HUES48 (cell line): ENCODE results near the gene IGFBP6.
A peak's percentile ranks its signal among the peaks of the same experiment; 100 is the strongest.

Experiments
- H3K27ac ChIP-seq: one replicate; pipeline ENCODE4 v1.7.0; 2013; ENCODE audit warnings: low read depth, low read length, inconsistent platforms
- H3K27me3 ChIP-seq: 2 replicates; pipeline ENCODE4 v1.6.1; 2013; ENCODE audit warnings: mild to moderate bottlenecking, low read length; ENCODE audit not compliant: control insufficient read depth, insufficient read depth
- H3K36me3 ChIP-seq: 2 replicates; pipeline ENCODE4 v1.6.1; 2013; ENCODE audit warnings: low read length; ENCODE audit not compliant: control insufficient read depth, insufficient read depth
- H3K4me1 ChIP-seq: 2 replicates; pipeline ENCODE4 v1.6.1; 2013; ENCODE audit warnings: mild to moderate bottlenecking, low read length; ENCODE audit not compliant: control insufficient read depth, insufficient read depth
- H3K4me3 ChIP-seq: 2 replicates; pipeline ENCODE4 v1.5.1; 2013; ENCODE audit warnings: mild to moderate bottlenecking, low read depth, low read length
- H3K9ac ChIP-seq: 2 replicates; pipeline ENCODE4 v1.6.1; 2013; ENCODE audit warnings: mild to moderate bottlenecking, low read depth, low read length, moderate library complexity
- H3K9me3 ChIP-seq: 2 replicates; pipeline ENCODE4 v1.6.1; 2013; ENCODE audit warnings: low read length; ENCODE audit not compliant: control insufficient read depth, insufficient read depth

Gene IGFBP6

GRCh38 chr12:53067074-53067992 lies 30.1 kb upstream of the IGFBP6 start:
- no peaks in the 10 kb centered on the region for H3K9me3 ChIP-seq
- peaks cover 25% of the 10 kb centered on the region for H3K4me1 ChIP-seq
- no peaks in the 10 kb centered on the region; the same call in 1 of the 2 replicates for H3K36me3 ChIP-seq
- no peak overlapping the region for H3K27ac ChIP-seq
- no peak overlapping the region for H3K9ac ChIP-seq
- H3K4me3 ChIP-seq: no peak overlapping the region
- H3K27me3 ChIP-seq: no peaks in the 10 kb centered on the region

DNA sequence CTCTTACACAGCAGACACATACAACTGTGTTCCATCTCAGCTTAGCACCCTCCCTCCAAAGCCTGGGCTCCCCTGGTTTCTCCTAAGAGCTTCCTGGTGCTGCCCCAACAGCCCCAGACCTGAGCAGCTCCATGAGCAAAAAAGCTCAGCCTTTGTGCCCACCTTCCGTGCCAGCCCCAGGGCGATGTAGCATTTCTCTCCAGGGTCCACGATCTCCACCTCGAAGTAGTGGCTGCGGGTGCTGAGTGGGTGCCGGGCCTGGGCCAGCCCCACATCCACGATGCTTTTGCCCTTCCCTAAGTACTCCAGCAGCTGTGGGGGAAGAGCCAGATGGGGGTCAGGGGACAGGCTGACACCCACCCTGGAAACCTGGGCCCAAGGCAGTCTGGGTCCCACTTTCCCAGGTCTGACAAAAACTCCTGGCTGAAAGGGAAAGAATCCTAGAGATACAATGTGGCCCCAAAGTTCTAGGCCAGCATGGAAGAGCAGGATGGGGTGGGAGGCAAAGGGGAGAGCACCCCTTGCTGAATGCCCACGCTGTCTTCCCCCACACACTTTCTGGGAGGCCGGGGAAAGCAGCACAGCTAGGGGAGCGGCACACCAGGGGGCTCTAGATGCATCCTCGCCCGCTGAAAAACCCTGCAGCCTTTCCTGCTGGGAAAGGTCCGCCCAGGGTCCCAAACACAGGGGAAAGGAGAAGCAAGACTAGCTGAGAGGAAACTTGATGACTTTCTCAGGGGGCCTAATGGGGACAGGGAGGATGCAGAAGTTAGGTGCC lies 29.3 kb upstream of the IGFBP6 start:
- H3K27me3 ChIP-seq: no peaks in the 10 kb centered on the region
- H3K36me3 ChIP-seq: peaks cover 4% of the 10 kb centered on the region
- no peak overlapping the region for H3K9ac ChIP-seq
- H3K4me1 ChIP-seq: peaks cover 31% of the 10 kb centered on the region
- no peak overlapping the region for H3K4me3 ChIP-seq
- H3K9me3 ChIP-seq: no peaks in the 10 kb centered on the region
- H3K27ac ChIP-seq: no peak overlapping the region

DNA sequence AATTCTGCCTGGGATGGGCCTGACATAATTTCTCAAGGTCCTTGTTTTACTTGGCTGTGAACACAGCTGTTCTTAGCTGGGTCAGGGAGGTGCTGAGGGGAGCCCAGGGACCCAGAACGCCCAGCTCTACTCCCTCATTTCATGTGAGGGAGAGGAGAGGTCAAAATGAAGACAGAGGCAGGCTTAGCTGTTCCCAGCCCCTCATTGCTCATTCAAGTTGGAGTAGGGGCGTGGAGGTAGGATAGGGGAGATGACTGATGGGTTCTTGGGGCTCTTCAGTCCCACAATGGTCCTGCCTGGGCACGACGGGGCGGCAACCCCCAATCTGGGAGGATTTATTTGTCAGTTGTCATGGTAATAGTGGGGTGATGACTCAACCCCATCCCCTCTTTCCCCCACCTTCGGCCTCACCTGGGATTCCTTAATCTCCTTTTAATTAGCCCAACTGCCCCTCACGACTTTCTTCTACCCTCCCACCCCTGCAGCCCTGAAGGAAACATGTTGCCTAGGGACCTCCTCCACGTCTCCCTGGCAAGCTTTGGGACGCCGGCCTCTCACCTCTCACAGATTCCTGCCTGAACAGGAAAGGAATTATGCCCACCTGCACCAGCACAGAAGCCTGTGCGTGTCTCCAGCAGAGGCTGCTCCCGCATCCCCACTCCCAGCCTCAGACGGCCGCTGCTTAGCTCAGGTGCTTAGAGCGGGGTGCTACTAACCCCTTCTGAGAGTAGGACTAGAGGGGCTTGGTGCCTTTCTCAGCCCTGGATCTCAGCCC lies 28.5 kb upstream of the IGFBP6 start:
- peaks cover 6% of the 10 kb centered on the region for H3K36me3 ChIP-seq

GRCh38 chr12:53069621-53070410 lies 27.7 kb upstream of the IGFBP6 start:
- Histone ChIP-seq H3K9ac (no peak overlapping the region), H3K4me1 (peaks cover 31% of the 10 kb centered on the region), H3K9me3 (no peaks in the 10 kb centered on the region), H3K27me3 (no peaks in the 10 kb centered on the region), H3K4me3 (no peak overlapping the region), H3K27ac (no peak overlapping the region), H3K36me3 (peaks cover 11% of the 10 kb centered on the region; the same call in 1 of the 2 replicates)

More for the DNA sequence above, 28.5 kb upstream of the IGFBP6 start:
- no peak overlapping the region for H3K4me3 ChIP-seq
- H3K4me1 ChIP-seq: peaks cover 31% of the 10 kb centered on the region
- no peaks in the 10 kb centered on the region for H3K9me3 ChIP-seq
- H3K27me3 ChIP-seq: no peaks in the 10 kb centered on the region
- H3K9ac ChIP-seq: no peak overlapping the region
- no peak overlapping the region for H3K27ac ChIP-seq

- no peaks in the 10 kb centered on the region for H3K9me3 ChIP-seq
- H3K27me3 ChIP-seq: no peaks in the 10 kb centered on the region
- H3K4me1 ChIP-seq: peaks cover 31% of the 10 kb centered on the region
- H3K36me3 ChIP-seq: peaks cover 11% of the 10 kb centered on the region; the same call in 1 of the 2 replicates
- no peak overlapping the region for H3K27ac ChIP-seq
- no peak overlapping the region for H3K9ac ChIP-seq
- no peak overlapping the region for H3K4me3 ChIP-seq
These were observed 26.5 kb upstream of the IGFBP6 start for GRCh38 chr12:53070877-53071492.

DNA sequence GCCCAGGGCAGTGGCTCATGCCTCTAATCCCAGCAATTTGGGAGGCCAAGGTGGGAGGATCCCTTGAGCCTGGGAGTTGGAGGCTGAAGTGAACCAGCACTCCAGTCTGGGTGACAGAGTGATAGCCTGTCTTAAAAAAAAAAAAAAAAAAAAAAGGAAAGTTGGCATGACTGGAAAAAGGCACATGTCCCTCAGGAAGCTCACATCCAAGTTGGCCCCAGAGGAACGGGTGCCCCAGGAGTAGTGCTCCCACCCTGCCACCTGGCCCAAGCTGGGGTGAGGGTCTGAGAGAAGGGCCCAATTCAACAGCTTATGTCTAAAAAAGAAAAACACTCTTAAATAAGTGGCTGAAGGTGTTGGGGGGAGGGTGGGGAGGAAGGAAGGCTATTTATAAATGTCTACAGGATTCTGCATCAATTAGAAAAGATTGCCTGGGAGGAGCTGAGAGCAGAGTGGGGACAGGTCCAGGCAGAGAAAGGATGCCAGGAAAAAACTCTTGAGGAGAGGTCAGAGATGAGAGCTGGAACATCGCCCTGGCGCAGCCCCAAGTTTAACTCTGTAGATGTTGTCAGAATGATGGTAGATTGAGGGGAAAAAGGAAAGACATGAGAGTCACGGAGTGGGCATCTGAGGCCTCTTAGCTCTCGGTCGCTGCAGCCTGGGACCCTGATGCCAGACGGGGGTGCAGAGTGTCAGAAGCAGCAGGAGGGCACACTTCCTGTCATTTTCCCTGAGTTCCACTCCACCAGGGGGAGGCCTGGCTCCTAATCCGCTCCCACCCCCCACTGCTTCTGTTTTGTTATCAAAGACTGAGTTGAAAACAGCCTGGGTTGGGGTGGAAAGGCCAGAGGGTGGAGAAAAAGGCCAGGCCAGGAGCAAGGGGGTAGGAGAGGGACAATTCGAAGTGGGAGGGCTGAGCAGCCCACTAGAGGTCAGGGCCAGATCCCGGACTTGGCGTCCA lies 25.6 kb upstream of the IGFBP6 start:
- peaks cover 11% of the 10 kb centered on the region; the same call in 1 of the 2 replicates for H3K36me3 ChIP-seq

GRCh38 chr12:53073881-53074280 lies 23.6 kb upstream of the IGFBP6 start:
- Histone ChIP-seq H3K9me3 (no peaks in the 10 kb centered on the region), H3K9ac (no peak overlapping the region), H3K27me3 (no peaks in the 10 kb centered on the region), H3K27ac (no peak overlapping the region), H3K4me3 (no peak overlapping the region), H3K4me1 (peaks cover 30% of the 10 kb centered on the region), H3K36me3 (peaks cover 11% of the 10 kb centered on the region; the same call in 1 of the 2 replicates)

More for the DNA sequence above, 25.6 kb upstream of the IGFBP6 start:
- no peaks in the 10 kb centered on the region for H3K9me3 ChIP-seq
- no peak overlapping the region for H3K4me3 ChIP-seq
- H3K9ac ChIP-seq: no peak overlapping the region
- H3K4me1 ChIP-seq: peaks cover 31% of the 10 kb centered on the region
- no peaks in the 10 kb centered on the region for H3K27me3 ChIP-seq
- peak overlapping the region; percentile 15 for H3K27ac ChIP-seq

DNA sequence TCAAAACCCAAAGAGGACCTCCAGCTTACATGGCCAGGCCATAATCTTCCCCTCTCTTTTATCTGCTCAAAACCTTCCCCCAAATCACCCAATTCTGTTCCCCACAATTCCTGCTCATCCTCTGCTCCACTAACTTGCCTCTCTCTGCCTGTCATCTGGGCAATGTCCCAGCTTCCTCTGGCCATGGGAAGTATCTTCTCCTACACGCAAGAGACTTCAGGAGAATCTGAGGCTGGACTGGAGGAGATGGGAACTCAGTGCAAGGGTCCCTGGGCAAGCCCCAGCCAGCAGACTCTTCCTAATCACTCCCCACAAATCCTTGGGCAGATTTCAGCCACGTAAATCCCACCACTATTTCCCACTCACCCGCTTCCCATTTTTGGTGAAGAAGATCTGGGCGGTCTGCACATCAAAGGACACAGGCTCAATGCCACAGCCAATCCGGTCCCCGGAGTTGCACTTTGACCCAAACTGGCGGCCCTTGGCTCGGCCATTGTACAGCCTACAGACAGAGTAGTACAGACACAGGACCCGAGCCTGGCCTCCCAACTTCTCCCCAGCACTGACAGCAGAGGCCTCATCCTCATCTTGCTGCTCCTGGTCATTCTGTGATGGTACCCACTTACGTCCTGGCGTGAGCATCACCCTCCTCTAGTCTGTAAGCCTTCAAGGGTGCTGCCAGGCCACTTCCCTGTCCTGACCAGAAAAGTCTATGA lies 23.0 kb upstream of the IGFBP6 start:
- Histone ChIP-seq H3K4me3 (no peak overlapping the region), H3K4me1 (peaks cover 24% of the 10 kb centered on the region), H3K36me3 (peaks cover 11% of the 10 kb centered on the region; the same call in 1 of the 2 replicates), H3K9me3 (no peaks in the 10 kb centered on the region), H3K9ac (no peak overlapping the region), H3K27ac (no peak overlapping the region), H3K27me3 (no peaks in the 10 kb centered on the region)

DNA sequence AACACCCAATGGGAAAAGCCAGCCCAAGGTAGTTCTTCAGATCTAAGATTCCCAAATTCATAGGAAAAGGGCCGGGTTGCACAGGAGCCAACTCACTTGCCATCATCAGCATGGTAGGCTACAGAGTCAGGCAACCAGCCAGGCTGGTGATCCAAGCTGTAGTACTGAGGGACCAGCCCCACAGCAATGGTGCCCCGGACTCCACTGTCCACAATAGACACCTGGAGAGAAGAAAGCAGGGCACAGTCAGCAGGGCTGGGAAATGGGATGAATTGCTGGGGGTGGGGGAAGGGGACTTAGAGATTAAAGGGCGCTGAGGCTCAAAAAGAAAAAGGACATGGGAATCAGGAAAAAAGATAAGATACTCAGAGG lies 22.5 kb upstream of the IGFBP6 start:
- peaks cover 19% of the 10 kb centered on the region for H3K4me1 ChIP-seq
- H3K27me3 ChIP-seq: no peaks in the 10 kb centered on the region
- H3K27ac ChIP-seq: no peak overlapping the region
- no peak overlapping the region for H3K4me3 ChIP-seq
- H3K36me3 ChIP-seq: peaks cover 11% of the 10 kb centered on the region; the same call in 1 of the 2 replicates
- no peak overlapping the region for H3K9ac ChIP-seq
- no peaks in the 10 kb centered on the region for H3K9me3 ChIP-seq
